Hepatocyte (in vitro differentiated cells): ENCODE data around the gene TEKT3.

ENCODE experiments used
- EZH2phosphoT487 ChIP-seq: fragments of 200-600 bp; sonication (generic); IDR thresholded peaks from one replicate; pipeline ENCODE4 v1.6.1; 2018; ENCODE audit warnings: antibody characterized with exemption, mild to moderate bottlenecking, low read depth, moderate library complexity; ENCODE audit not compliant: unreplicated experiment, severe bottlenecking
- TF ChIP-seq, protein P1 (sequence below): fragments of 200-600 bp; sonication (generic); IDR thresholded peaks from 2 replicates; pipeline ENCODE4 v1.5.1; 2016; ENCODE audit warnings: antibody characterized with exemption, mild to moderate bottlenecking; ENCODE audit not compliant: poor library complexity

DNA sequence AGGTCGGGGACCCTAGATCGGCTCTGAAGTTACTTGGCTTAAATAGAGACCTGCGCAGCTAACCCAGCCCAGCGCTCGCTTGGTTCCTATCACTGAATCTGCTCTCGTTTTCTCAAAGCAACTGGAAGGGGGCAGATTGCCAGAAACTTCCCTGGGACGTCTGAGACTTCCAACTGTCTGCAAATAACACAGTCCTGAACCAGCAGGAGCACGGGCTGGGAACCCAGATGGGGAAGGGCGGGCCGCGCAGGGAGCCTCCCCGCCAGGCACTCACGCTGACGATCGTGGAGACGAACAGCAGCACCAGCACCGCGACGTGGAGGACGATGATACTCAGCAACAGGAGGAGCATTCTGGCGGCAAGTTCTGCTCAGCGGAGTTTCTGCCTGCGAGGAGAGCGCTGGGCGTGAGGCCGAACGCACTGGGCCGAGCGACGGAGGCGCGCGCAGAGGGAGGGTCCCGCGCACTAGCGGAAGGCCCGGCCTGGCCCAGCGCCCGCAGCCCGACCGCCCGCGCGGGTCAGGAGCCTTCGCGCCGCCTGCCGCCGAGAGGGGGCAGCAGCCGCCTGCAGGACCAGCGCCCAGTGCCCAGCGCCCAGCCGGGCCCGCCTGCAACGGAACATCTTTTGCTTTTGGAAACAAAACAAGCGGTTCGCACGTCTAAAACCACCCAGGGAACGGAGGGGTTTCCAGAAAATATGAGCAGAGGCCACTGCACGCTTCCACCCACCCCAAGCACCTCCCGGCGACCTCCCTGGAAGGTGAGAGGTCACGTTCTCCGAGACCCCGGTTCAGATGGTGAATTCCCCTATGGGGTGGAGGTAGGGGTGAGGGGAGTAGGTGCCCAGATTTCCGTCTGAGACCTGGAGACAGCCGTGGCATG is 80.8 kb downstream of the TEKT3 start:
- TF ChIP-seq, protein P1, sequence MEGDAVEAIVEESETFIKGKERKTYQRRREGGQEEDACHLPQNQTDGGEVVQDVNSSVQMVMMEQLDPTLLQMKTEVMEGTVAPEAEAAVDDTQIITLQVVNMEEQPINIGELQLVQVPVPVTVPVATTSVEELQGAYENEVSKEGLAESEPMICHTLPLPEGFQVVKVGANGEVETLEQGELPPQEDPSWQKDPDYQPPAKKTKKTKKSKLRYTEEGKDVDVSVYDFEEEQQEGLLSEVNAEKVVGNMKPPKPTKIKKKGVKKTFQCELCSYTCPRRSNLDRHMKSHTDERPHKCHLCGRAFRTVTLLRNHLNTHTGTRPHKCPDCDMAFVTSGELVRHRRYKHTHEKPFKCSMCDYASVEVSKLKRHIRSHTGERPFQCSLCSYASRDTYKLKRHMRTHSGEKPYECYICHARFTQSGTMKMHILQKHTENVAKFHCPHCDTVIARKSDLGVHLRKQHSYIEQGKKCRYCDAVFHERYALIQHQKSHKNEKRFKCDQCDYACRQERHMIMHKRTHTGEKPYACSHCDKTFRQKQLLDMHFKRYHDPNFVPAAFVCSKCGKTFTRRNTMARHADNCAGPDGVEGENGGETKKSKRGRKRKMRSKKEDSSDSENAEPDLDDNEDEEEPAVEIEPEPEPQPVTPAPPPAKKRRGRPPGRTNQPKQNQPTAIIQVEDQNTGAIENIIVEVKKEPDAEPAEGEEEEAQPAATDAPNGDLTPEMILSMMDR: peak; percentile 82
- no peak for TF ChIP-seq EZH2phosphoT487
